Stimulated activated CD4-positive, alpha-beta T cell treated with anti-CD3 and anti-CD28 coated beads, Interleukin-1b, Interleukin-23, amount 100 ng/mL, for 4 hours (primary cell): Measurements from ENCODE around the gene GSTM1.
"Not testable (repeated sequence)": the region's sequence is repeated elsewhere in the genome, so short reads cannot be mapped to it uniquely, and the experiment has no call there.

Experiments
- DNase-seq, 2 donors: peaks; one replicate each; pipeline ENCODE4 v3.0.0-alpha.2; 2020; ENCODE audit warnings: low read depth in 2 of 2

Gene GSTM1

DNA sequence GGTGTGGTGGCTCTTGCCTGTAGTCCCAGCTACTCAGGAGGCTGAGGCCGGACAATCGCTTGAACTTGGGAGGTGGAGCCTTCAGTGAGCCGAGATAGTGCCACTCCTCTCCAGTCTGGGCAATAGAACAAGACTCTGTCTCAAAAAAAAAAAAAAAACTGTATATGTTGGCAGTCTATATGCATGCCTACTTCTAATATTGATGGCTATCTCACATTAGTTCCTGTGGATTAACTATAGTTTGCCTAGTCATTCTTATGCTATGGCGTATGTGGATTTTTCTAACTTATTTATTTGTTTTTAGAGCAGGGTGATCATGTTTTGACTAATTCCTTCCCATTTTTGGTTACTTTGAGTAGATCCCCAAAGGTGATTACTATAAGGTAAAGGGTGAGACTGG is 9.4 kb downstream of the GSTM1 start:
- no peak for DNase-seq

GRCh38 chr1:109697861-109698260 is 10.2 kb downstream of the GSTM1 start:
- DNase-seq = not testable (repeated sequence)

- not testable (repeated sequence) for DNase-seq
These were observed 15.3 kb downstream of the GSTM1 start for GRCh38 chr1:109702940-109703339.

GRCh38 chr1:109704173-109704572 is 16.6 kb downstream of the GSTM1 start:
- no peak for DNase-seq

GRCh38 chr1:109705411-109705810 is 17.8 kb downstream of the GSTM1 start:
- DNase-seq = no peak

- not testable (repeated sequence) for DNase-seq
These were observed 21.3 kb downstream of the GSTM1 start for GRCh38 chr1:109708949-109709348.

DNA sequence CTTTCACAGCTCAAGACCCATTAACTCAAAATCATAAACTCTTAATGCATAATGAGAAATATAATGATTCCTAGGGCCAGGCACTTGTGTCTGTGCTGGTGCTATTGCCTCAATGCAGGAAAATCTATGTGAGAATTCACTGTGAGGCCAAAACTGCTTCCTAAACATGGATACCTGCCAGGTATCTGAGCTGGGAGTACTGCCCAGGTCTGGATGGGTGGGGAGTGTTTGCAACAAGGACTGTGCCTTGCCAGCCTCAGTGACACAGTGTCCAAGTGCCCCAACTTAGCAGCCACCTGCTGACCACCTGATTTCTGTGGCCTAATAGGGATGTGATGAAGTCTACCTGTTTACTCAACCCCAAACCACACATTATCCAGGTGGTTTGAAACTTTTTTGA is 22.2 kb downstream of the GSTM1 start:
- not testable (repeated sequence) for DNase-seq

- not testable (repeated sequence) for DNase-seq
These were observed 24.1 kb downstream of the GSTM1 start, which contains the start of gene GSTM5 for GRCh38 chr1:109711593-109712320. TSS of gene GSTM5 (plus strand) at chr1:109712251. CDS start at chr1:109712313, 62 bp downstream.

DNA sequence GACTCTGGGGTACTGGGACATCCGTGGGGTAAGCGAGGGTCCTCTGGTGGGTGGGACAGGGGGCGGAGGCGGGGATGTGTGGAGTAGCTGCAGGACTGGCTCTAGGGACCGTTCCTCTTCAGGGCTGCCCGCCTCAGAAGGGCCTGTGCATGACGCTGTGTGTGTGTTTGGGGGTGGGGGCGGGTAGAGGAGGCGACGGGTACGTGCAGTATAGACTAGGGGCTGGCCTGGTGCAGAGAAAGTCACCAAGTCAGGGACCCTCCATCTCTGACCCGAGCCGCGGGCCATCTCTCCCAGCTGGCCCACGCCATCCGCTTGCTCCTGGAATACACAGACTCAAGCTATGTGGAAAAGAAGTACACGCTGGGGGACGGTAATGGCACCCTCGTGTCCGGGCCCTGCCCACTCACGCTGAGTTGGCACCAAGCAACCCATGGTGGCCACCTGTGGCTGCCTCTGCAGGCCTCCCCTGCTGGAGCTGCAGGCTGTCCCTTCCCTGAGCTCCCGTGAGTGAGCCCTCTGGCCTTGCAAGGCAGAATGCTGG is 24.8 kb downstream of the GSTM1 start:
- DNase-seq = no peak

DNA sequence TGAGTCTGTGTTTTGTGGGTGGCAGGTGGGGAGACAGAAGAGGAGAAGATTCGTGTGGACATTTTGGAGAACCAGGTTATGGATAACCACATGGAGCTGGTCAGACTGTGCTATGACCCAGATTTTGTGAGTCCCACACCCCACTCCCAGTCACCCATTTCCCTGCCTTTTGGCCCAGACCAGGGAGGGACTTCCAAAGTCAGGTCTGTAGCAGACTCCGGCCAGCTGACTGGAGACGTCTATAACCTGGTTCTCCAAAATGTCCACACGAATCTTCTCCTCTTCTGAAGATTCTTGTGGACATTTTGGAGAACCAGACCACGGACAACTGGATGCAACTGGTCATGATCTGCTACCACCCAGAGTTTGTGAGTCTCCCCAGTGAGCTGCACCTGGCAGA is 26.0 kb downstream of the GSTM1 start:
- DNase-seq = no peak

DNA sequence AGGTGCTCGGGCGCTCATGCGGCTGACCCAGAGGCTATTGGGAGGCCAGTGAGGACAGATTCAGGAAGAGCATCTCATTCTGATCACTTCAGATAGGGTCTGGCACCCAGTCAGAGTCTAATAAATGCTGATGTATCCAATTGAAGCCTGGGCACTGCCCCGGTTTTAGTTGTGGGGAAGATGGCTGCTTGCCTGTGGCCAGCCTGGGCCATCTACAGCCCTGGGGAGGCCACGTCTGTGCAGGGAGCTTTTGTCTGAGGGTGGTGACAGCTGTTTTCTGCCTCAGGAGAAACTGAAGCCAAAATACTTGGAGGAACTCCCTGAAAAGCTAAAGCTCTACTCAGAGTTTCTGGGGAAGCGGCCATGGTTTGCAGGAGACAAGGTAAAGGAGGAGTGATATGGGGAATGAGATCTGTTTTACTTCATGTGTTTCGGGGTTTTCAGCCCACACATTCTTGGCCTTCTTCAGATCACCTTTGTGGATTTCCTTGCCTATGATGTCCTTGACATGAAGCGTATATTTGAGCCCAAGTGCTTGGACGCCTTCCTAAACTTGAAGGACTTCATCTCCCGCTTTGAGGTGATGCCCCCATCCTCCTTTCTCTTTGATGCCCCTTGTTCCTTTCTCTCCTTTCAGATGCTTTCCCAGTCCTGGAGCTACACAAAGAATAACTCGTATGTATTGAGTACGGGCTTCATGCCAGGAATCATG is 27.2 kb downstream of the GSTM1 start:
- no peak for DNase-seq

DNA sequence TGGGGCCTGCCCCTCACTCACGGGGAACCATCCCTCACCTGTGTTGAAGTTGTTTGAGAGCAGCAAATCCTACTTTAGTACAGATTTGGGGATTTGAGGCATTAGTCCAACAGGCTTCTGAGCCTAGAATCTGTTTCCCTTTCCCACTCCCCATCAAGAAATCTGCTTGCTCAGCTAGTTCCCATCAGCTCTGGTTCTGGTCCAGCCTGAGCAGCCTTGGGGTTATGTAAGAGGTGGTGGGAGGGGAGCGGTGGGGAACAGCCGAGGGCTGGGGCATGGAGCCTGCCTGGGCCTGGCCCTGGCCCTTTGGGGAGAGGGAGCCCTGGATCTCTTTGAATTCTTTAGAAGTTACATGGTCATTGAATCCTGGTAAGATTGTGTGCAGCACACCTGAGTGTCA is 28.5 kb downstream of the GSTM1 start:
- no peak for DNase-seq

DNA sequence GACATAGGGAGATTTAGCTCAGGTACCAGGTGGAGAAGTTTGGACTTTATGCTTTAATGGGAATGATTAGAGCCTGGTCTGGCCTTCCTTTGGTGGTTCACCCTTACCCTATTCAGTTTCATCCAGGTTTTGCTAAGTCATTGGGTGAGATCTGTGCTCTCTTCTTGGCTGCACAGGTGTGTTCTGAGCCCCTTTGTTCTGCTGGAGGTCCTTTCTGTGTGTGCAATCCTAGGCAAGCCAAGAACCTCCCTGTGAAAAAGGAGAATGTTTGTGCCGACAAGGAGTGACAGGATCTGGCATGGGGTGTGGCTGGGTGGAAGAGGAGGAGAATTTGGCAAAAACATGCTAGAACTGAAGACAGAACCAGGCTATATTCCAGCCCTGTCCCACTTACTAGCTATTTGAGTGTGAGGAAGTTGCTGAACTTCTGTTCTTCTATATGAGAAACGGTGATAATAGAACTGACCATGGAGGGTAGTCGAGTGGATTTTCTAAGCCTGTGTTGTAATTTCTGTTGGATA is 29.0 kb downstream of the GSTM1 start:
- DNase-seq = no peak

DNA sequence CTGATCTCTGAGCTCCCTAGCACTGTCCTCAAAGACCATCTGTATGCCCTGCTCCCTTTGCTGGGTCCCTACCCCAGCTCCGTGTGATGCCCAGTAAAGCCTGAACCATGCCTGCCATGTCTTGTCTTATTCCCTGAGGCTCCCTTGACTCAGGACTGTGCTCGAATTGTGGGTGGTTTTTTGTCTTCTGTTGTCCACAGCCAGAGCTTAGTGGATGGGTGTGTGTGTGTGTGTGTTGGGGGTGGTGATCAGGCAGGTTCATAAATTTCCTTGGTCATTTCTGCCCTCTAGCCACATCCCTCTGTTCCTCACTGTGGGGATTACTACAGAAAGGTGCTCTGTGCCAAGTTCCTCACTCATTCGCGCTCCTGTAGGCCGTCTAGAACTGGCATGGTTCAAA is 30.1 kb downstream of the GSTM1 start:
- DNase-seq = no peak

GRCh38 chr1:109718495-109718894 is 30.9 kb downstream of the GSTM1 start:
- no peak for DNase-seq

DNA sequence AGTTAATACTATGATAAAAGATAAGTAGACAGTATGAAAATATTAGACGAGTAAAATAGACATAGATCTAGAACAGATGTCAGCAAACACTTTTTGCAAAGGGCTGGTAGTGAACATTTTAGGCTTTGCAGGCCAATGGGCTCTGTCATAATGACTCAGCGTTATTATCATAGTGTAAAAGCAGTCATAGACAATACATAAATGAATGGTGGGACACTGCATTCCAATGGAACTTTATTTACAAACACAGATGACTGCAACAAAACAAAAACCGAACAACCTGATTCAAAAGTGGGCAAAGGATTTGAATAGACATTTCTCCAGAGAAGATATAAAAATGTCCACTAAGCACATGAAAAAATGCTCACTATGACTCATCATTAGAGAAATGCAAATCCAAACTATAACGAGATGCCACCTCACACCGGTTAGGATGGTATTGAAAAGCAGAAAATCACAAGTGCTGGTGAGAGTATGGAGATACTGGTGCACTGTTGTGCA is 31.8 kb downstream of the GSTM1 start:
- DNase-seq = no peak

- DNase-seq = no peak
These were observed 33.4 kb downstream of the GSTM1 start for GRCh38 chr1:109721042-109721441.

- DNase-seq = no peak
These were observed 34.4 kb downstream of the GSTM1 start for GRCh38 chr1:109721971-109722370.

DNA sequence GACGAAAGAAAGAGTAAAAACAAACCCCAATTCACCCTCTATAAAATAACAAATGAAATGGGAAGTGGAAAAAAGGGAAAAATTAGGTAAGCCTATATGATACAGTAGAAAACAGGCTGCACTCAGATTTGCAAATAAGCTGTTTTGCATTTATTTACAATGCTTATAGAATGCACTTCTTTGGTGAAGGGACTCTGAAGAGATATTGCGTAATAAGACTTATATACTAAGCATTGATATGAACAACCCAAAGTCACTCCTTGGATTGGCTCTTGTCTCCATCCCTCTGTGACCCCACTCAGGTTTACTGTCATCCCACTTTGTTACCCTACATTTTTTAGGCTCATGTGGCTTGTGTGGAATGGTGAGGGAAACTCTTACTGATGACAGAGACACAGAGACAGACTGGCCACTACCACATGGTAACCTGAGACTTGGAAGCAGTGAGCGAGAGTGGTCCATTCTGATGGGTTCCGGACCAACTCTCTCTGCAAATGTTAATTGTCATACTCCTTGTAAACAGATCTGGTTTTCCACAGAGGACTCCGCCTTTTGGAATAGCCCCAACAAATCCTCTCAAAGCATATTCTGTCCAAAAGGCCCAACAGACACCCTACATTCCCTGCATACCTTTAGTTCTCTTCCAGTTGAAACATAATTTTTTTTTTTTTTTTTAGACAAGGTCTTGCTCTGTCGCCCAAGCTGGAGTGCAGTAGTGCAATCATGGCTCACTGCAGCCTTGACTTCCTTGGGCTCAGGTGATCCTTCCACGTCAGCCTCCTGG is 35.5 kb downstream of the GSTM1 start:
- no peak for DNase-seq

- no peak for DNase-seq
These were observed 37.3 kb downstream of the GSTM1 start for GRCh38 chr1:109724933-109725332.

GRCh38 chr1:109725510-109725909 is 37.9 kb downstream of the GSTM1 start:
- no peak for DNase-seq

DNA sequence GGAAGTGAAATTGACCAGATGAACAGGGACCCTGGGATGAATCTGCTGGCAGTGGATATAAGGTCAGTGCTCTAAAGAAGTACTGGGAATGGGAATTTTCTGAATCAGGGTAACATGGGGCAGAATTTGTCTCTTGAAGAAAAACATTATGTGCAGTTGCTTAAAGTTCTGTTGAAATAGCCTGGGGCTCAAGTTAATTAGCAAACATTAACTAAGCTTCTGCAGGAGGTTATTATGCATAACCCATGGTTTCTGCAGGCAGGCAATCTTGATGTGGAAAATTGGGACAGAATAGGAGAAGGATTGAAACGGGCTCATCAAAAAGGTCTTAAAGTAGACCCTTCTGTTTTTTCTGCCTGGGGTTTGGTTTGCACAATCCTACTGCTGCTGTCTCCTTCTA is 38.4 kb downstream of the GSTM1 start:
- no peak for DNase-seq
